ENCODE results near the gene RPL21.

Gene RPL21

GRCh38 chr13:27258637-27259386 lies 7.5 kb downstream of the RPL21 start:
- no peak for DNase-seq

- peak; percentile 64 to 82 for DNase-seq
Measured at GRCh38 chr13:27259831-27260230, 8.5 kb downstream of the RPL21 start.

DNA sequence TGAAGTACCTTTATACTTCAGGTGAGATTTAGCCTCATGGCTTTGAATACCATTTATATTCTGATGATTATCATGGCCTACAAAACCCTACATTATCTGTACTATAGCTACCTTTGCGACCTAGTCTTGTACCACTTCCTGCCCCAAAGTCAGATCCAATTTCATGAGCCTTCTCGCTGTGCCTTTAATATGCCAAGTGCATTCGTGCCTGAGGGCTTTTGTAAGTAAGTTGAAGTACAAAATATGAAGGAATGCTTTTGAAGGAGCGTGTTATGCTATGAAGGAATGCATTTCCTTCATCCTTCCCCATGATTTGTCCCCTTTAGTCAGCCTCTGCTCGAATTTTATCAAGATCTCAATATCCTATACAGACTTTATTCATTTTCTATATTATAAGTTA lies 10.0 kb downstream of the RPL21 start:
- DNase-seq = no peak

DNA sequence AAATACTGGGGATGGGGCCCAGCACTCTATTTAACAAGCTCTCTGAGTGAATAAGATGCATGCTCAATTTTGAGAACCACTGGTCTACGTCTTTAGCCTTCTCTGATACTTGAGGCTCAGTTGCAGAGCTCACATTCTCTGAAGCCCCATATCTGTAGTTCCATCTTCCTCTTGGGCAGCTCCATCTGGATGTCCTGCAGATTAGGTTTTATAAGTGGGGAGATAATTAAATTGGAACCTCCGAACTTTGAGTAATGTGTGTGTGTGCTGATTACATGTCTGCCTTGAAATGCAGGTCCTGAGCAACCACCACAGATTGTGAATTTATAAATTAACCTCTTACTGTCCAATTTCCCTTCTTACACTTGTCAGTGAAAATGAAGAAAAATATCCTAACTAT lies 12.1 kb downstream of the RPL21 start:
- DNase-seq = no peak

DNA sequence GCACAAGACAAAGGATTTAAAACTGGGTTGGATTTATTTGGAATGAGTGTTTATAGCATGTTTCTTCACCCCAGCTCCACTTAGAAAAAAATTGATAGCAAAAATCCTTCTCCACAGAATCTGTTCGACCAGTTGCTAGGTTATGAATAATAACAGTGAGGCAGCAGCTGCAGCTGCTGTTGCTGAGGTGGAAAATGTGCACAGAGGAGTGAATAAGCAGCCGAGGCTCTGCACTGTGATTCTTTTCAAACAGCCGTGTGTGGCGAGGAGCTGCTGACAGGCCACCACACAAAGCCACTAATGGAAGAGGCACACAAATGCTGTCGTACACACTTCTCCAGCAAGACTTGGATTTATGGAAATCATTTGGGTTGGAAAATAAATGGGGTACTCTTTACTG lies 12.8 kb downstream of the RPL21 start:
- no peak for DNase-seq

DNA sequence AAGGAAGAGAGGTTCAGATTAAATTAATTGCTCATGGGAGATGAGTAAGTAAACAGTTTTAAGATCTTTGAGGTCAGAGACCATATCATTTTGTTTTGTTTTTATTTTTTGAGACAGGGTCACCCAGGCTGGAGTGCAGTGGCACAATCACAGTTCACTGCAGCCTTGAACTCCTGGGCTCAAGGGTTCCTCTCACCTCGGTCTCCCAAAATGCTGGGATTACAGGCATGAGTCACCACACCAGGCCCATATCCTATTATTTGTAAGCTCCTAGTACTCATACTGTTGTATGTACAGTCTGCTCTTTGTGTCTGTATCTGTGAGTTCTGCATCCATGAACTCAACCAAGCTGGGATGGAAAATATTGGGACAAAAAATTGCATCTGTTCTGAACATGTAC lies 13.3 kb downstream of the RPL21 start:
- DNase-seq = no peak

DNA sequence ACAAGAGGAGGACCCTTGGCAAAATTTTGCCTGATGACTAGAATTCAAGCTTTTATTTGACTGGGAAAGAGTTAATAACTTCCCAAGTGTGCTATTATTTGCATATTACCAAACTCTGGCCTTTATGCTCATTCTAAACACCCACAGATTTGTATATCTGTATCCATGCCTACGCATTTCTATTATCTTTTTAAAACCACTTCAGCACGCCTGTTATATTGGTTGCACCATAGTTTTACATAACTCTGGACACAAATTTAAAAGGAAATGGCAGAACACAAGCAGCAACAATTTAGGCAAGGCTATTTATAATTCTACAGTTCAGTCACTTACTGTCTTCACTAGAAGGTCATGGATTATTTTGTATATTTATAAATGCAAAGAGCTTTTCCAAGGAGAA lies 15.6 kb downstream of the RPL21 start:
- peak; percentile 61 to 91 for DNase-seq

GRCh38 chr13:27267596-27267995 lies 16.2 kb downstream of the RPL21 start:
- peak; percentile 70 to 79 for DNase-seq

GRCh38 chr13:27269114-27269665 lies 17.8 kb downstream of the RPL21 start:
- no peak for DNase-seq

GRCh38 chr13:27270594-27271520 lies 19.5 kb downstream of the RPL21 start, which contains the start of gene RASL11A:
RASL11A (plus strand) TSS chr13:27270830; CDS start chr13:27270945, 115 bp downstream.
- peak; percentile 72 to 86 for DNase-seq

GRCh38 chr13:27271570-27272096 lies 20.3 kb downstream of the RPL21 start:
- DNase-seq = no peak

GRCh38 chr13:27273658-27274425 lies 22.5 kb downstream of the RPL21 start:
- no peak for DNase-seq

DNA sequence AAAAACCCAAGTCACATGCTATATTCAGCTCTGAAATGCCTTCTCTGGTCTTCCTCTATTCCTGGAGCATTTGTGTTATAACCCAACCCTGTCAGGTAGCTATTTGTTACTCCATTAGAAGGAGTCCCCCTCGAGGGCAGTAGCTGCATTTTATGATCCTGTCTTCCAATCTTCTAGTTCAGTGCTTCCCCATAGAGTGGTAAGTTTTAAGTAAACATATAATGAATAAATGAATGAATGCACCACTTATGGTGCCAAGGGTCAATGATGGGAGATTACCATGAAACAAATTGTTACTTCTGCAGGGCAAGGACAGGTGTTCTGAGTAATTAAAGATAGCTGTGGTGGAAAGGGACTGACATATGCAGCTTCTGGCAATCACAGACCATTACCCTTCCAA lies 23.3 kb downstream of the RPL21 start:
- DNase-seq = no peak

DNA sequence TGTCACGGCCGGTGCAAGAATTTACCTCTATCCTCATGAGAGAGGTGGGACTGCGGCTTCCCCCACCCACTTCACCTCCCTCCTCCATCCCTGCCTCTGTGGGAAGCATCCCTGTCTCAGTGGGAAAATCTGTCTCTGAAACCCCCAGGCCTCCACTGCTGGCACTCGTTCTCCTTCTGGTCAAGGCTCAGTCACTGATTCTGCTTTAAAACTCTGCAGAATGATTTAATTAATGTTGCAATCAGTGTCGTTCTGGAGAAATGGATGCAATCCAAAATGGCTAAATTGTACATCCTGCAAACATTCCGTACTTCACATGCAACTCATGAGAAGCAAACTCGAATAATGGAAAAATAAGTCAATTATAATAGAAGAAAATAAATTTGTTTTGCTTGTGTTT lies 24.8 kb downstream of the RPL21 start:
- DNase-seq = no peak

DNA sequence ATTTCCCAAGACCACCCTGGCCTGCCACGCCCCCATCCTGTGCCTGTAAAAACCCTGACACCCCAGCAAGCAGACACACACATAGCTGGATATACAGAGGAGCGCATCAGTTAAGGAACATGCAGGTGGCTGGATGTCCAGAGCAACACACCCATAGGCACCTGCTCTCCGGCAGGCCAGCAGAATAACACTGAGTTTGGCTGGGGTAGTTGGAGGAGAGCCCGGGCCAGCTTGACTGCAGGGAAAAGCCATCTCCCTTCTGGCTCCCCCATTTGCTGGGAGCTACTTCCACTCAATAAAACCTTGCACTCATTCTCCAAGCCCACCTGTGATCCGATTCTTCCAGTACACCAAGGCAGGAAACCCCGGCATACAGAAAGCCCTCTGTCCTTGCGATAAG lies 28.1 kb downstream of the RPL21 start:
- no peak for DNase-seq

- DNase-seq = no peak
Measured at GRCh38 chr13:27280009-27280656, 28.8 kb downstream of the RPL21 start.

GRCh38 chr13:27280841-27281240 lies 29.5 kb downstream of the RPL21 start:
- no peak for DNase-seq

DNA sequence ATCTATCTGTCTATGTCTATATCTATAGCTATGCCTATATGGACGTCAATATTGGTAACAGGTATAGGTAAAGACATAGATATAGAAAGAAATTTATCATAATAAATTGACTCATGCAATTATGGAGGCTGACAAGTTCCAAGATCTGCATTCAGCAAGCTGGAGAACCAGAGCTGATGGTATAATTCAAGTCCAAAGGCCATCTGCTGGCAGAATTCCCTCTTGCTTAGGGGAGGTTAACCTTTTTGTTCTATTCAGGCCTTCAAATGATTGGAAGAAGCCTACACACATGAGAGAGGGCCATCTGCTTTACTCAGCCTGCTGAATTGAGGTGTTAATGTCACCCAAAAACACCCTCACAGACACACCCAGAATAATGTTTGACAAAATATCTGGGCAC lies 30.1 kb downstream of the RPL21 start:
- peak in 1 of 2 donors; percentile 22 for DNase-seq

DNA sequence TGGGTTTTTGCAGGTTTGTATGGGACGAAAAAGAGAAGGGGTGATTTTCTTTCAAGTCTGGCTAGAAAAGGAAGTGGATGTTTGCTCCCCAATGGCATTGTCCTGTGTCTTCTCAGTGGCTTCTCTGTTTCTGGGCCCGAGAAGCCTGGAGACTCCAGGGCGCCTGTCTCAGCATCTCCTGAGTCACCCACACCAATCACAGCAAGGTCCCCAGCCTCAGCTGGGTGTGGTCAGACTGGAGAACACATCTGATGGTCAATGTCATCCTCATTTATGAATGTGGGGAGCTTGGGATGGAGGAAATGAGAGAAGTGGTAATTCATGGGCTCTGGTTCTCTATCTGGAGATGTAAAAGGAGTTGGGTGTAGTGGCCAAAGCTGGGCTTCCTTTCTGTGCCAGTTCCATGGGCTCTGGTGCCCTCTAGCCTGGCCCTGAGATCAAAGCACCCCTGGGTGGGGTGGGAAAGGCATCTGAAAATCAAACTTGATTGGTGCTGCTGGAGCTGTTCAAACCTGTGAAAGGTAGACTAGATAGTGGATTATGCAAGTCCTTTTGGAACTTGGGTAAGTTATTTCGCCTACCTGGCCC lies 32.6 kb downstream of the RPL21 start:
- peak; percentile 47 to 61 for DNase-seq

DNA sequence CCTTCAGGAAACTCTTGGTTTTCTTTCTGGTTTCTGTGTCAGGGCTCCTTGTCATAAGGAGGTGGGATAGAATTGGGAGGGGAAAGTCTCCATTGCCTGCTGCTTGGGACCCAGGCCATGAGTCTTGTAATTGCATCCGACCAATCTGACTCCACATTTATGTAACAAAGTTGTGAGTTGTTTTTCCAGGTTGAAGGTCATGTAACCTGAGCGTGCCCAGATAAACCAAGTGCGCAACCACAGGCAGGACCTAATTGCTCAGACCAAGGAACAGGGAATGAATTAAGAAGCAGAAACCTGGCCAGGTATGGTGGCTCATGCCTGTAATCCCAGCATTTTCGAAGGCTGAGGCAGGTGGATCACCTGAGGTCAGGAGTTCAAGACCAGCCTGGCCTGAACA lies 37.0 kb downstream of the RPL21 start:
- DNase-seq = no peak

- DNase-seq = peak in 1 of 2 donors; percentile 19
Measured at GRCh38 chr13:27289011-27289665, 37.8 kb downstream of the RPL21 start.
